GM21717 (cell line): ENCODE data around the gene SULT6B1.

Source experiments
- ATAC-seq: cut with Tn5 transposase; IDR thresholded peaks from one replicate; pipeline ENCODE4 v1.9.1; 2021; ENCODE audit warnings: mild to moderate bottlenecking, moderate library complexity; ENCODE audit not compliant: unreplicated experiment

SULT6B1 gene

GRCh38 chr2:37153224-37153623, 35.2 kb downstream of the SULT6B1 start:
- no peak for ATAC-seq

- ATAC-seq, result no peak
Measured at GRCh38 chr2:37149626-37150322, 38.7 kb downstream of the SULT6B1 start.

DNA sequence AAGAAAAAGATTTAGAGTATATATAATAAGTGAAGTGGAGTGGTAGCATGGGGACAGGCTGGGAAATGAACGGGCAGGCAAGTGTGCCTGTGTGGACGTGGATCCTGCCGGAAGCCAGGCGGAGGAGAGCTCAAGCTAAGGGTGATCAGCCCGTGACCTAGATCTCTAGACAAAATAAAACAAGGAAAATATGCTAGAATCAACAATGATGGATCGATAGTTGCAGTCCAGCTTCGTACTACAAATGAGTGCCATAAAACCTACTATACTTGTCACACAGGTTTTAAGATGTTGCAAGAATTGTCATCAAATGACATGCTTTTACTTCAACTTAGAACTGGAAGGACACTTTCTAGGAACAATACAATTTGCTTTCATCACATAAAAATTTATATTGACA, 40.1 kb downstream of the SULT6B1 start:
- no peak for ATAC-seq

GRCh38 chr2:37146062-37146461, 42.4 kb downstream of the SULT6B1 start:
- ATAC-seq, result no peak

DNA sequence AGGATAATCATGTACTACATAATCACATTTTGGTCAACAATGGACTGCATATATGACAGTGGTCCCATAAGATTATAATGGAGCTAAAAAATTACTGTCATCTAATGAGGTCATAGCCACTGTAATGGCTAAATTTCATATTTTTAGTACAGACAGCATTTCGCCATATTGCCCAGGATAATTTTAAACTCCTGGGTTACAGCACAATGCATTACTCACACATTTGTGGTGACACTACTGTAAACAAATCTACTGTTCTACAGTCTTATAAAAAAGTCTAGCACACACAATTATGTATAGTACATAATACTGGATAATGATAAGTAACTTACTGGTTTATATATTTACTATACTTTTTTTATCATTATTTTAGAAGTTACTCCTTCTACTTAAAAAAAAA, 44.5 kb downstream of the SULT6B1 start:
- no peak for ATAC-seq

DNA sequence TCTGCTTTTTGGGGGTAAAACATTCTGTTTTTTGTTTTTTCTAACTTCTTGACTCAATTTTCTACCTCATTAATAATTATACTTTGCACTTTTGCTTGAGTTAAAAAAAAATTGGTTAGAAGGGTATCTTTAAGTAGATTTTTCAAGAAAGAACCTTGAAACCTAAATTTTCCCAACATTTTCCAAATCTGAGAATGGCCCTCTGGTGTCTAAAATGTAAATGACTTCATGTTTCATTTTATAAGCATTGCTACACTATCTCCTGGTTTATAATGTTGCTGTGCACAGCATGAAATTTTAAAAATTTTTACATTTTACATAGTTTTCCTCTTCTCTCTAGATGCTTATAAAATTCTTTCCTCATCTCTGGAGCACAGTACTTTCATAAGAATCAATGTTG, 45.9 kb downstream of the SULT6B1 start:
- ATAC-seq, result no peak

- no peak for ATAC-seq
Measured at GRCh38 chr2:37132914-37133313, 55.6 kb downstream of the SULT6B1 start.

GRCh38 chr2:37125416-37125815, 63.1 kb downstream of the SULT6B1 start:
- no peak for ATAC-seq

- ATAC-seq, result no peak
Measured at GRCh38 chr2:37119157-37119556, 69.3 kb downstream of the SULT6B1 start.
